CD4-positive, alpha-beta T cell treated with Interleukin-6 for 4 hours (primary cell): ENCODE data around the gene PROB1.
"Not testable (repeated sequence)": the region's sequence is repeated elsewhere in the genome, so short reads cannot be mapped to it uniquely, and the experiment has no call there.

Experiments used
- DNase-seq: peaks from one replicate; pipeline ENCODE4 v3.0.0-alpha.2; 2020; ENCODE audit warnings: mixed read lengths

PROB1 gene

GRCh38 chr5:139394654-139395566, at the start of gene PROB1:
PROB1 (minus strand) TSS chr5:139395104; CDS start chr5:139395081, 23 bp downstream.
- DNase-seq, result no peak

- peak; percentile 57 for DNase-seq
Observed at GRCh38 chr5:139443831-139444453, 49.0 kb upstream of the PROB1 start.

DNA sequence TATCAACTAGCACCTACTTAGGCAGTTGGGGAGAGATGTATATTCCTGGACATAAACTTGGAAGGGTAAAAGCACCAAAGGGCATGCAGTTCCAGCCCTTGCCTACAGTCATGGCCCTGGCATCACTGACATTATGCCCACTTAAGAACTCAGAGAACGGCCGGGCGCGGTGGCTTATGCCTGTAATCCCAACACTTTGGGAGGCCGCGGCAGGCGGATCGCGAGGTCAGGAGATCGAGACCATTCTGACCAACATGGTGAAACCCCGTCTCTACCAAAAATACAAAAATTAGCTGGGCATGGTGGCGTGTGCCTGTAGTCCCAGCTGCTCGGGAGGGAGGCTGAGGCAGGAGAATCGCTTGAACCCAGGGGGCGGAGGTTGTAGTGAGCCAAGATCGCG, 45.5 kb upstream of the PROB1 start:
- DNase-seq, result not testable (repeated sequence)

DNA sequence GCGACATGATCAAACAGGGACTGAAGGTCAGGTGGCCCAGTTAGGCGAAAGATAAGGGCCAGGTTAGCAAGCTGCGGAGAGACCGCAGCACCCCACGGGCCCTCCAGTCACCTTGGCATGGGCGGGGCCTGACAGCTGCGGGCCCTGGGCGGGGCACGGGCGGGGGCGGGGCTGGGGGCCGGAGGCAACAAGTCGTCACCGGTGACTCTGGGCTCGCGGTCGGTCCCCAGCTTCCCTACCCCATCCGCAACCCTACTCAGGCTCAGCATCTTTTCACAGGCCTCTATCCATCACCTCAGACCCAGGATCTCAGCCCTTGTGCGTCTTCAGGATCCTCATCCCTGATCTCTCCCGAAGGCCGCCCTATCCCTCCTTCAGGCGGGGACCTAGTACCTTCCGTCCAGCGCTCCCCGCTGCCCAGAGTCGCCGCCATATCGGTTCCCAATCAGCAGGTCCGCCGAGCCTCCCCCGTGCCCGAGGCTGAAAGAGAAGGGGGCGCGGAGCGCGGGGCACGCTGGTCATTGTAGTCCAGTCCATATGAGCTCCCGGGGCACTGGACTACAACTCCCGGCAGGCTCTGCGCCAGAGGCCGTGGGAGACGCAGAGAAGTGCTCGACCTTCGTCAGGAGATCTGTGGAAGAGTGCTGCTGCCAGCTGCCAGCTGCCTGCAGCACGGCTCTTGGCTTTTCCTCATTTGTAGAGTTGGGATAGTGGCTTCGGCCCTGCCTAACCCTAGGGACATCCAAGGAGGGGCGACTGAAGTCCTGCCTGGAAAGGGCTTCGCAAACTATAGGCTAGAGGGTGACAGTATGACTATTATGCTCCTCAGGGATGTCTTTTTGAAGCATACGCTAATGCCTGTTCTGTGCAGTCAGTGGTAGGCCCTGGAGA, 44.4 kb upstream of the PROB1 start, which contains the start of gene DNAJC18:
Gene DNAJC18, minus strand, starts transcription at position 513 of the 891 bp plus-strand sequence. Its CDS starts 80 bp downstream, at position 433.
- peak; percentile 94 for DNase-seq

DNA sequence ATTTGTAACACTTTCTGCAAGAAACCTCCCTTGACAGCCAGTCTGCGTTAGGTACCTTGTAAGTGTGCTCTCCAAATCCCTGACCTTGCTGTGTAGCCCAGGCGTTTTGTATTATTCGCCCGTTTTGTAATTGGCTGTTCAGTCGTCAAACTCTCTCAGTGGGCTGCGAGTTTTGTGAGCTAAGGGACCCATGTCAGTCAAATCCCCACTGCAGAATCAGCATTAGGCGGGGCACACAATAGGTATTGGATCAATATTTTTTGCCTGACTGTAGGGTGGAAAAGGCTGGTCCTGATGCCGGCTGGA, 43.8 kb upstream of the PROB1 start:
- DNase-seq, result no peak

DNA sequence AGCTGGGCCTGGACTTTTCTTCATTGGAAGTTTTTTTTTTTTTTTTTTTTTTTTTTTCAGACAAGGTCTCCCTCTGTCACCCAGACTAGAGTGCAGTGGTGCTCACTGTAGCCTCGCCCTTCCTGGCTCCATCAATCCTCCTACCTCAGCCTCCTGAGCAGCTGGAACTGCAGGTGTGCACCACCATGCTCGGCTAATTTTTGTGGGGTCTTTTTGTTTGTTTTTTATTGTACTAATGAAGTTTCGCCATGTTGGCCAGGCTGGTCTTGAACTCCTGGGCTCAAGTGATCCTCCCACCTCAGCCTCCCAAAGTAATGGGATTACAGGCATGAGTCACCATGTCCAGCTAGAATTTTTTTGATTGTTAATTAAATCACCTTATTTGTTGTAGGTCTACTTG, 40.8 kb upstream of the PROB1 start:
- no peak for DNase-seq

GRCh38 chr5:139431706-139432105, 36.8 kb upstream of the PROB1 start:
- no peak for DNase-seq

DNA sequence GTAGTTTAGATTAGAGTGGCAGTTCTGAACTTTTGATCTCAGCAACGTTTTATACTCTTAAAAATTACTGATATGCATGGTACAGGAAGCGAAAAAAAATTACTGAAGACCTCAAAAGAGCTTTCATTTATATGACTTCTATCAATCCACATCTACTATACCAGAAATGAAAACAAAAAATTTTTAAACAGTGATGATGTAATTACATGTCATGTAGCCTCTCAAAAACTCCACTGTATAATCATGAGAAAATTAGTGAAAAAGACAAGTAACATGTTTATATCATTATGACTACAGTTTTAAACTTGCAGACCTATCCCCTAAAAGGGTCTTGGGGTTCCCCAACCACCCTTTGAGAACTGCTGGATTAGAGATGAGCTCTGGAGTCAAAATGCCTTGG, 35.1 kb upstream of the PROB1 start:
- DNase-seq, result no peak

GRCh38 chr5:139426203-139426885, 31.4 kb upstream of the PROB1 start:
- no peak for DNase-seq

DNA sequence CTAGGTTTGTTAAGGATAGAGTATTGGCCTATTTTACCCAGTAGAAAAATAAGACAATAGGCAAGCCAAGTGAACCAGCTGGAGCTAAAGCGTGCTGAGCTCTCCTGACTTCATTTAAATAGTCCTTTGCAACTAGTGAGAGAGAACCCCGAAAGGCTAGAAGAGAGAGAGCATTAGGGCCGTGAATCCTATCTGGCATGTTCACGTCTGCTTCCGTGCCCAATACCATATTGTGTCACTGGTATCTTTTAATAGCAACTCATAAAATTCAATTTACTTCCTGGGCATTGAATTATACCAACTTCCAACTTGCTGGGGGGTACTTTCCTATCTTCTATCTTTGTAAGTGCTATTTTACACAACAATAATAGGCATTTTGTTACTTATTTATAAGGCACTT, 30.6 kb upstream of the PROB1 start:
- no peak for DNase-seq

DNA sequence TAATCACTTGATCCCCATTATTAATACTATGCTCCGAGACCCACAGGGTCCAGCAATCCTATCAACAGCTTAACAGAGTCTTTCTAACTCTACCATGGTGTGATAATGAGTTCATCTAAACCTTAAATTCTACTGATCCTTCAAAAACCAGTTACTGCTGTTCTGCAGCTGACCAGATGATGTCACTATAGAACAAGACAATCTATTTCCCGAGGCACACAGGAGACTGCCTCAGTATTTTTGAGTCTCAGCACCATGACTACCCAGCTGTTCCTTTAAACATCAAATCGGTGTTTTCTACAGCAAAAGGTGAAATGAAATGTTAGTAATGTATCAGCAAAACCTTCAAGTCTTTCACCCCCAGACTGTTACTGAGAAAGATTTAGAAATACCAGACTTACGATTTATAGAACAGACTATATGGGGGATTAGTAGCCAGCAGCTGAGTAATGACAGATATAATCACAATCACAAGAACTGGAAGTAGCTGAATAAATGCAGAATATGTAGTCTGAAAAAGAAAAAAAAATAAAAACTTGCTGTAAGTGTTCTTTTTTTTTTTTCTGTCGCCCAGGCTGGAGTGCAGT, 27.5 kb upstream of the PROB1 start:
- DNase-seq, result peak; percentile 66

DNA sequence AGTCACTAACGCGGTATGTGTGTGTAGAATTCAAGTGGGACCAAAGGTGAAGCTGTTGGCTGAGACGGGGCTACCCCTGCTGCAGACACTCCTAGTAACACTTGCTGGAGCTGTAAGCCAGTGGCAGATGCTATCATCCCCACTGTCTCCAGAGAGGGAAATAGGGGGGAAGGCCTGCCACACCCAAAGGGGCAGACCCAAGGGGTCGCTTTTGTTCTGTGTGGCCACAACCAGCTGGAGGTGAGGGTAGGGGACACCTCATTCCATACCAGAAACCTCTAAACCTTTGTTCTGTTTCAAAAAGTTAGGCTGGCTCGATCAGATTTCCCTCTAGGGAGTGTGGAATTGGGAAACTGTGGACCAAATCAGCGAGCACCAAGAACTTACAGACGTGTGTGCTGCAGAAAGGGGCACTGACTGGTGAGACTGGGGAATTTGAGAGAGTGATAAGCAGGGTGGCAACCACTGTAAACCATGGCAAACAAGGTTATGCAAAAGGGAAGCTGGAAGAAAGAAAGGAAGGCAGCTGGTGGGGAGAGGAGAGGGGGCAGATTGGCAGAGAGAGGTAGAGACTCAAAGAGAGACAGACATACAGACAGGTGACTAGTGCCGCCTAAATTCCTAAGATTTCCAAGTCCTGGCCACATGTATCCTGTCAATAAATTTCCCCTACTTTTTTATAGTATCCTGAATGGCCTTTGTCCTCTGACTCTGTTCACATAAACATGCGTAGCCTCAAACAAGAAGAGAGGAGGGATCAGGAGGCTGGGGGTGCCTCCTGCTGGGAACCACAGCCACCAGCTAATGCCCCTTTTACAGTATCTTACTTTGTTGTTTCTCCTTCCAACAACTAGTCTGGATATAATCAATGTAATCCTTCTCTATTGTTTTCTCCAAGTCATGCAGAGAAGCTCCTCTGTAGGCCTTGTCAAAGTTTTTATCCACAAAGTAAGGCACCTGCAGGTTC, 24.6 kb upstream of the PROB1 start:
- DNase-seq, result no peak

DNA sequence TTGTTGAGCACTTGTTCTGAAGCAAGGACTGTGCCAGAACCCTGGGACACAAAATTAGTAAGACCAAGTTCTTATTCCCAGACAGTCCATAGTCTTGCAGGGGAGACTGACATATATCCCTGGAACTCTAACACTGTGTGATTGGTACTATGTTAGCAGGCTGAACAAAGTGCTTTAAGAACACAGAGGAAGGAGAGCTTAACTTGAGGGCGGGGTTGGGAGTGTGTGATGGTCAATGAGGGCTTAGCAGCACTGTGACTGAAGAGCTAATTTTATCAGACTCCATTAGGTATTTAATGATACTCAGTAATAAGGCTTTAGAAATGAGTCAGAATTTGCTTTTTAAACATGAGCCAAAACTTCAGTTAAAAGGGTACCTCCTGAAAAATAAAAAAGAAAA, 23.9 kb upstream of the PROB1 start:
- DNase-seq, result no peak

GRCh38 chr5:139417214-139417613, 22.3 kb upstream of the PROB1 start:
- no peak for DNase-seq

DNA sequence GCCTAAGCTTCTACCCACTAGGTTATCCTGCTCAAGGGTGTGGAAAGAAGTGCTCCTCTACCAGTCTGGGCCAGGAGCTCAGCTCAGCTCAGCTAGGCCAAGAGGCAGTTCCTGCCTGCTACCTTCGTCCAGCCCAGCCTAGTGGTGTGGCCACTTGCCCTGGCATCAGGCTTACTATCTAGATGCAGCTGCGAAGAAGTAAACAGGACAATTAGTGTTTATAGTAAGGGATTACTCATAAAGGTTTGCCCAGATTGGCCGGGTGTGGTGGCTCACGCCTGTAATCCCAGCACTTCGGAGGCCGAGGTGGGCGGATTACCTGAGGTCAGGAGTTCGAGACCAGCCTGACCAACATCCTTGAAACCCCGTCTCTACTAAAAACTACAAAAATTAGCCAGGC, 21.7 kb upstream of the PROB1 start:
- no peak for DNase-seq

DNA sequence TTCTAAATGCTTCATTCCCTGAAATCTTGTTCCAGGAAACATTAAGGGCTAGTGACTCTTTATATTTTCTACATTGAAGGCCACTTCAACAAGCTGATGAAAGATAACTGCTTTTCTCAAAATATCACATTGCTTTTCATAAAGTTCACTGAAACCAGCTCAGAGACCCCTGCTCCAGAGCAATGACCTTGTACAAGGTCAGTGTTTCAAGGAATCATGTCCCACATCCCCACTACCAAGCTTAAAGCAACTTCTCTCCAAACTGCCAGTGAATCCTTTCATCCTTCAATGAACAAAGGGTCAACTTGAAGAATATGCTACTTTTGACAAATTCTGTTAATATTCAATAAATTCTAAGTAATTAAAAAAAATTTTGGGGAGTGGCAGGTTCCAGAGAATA, 21.0 kb upstream of the PROB1 start:
- no peak for DNase-seq

DNA sequence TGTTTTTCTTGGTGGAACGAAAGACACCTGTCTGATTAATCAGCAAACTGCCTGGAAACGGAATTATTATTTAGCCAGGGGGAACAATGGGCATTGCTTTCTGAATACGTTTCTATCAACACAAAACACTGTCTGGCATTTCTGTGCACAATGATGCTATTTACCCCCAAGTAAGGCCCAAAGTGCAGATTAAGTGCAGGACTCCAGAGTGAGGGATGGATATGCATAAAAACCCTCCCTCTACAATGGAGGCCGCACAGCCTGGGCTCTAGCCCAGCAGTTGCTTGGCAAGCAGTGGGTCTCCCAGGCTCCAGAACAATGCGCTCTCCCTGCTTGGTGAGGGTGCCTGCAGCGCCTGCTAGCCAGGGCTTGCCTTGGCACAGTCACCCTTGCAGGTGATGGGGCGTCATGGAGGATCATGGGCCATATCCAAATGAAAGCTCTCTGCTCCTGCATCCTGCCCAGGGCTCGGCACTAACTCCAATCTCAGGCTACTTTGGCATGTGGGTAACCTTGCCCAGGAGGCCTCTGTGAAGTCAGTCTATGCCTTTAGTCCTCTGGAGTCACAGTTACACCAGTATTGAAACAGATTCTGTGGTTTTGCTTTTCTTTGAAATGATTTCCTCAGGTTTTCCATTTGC, 20.4 kb upstream of the PROB1 start:
- DNase-seq, result no peak

DNA sequence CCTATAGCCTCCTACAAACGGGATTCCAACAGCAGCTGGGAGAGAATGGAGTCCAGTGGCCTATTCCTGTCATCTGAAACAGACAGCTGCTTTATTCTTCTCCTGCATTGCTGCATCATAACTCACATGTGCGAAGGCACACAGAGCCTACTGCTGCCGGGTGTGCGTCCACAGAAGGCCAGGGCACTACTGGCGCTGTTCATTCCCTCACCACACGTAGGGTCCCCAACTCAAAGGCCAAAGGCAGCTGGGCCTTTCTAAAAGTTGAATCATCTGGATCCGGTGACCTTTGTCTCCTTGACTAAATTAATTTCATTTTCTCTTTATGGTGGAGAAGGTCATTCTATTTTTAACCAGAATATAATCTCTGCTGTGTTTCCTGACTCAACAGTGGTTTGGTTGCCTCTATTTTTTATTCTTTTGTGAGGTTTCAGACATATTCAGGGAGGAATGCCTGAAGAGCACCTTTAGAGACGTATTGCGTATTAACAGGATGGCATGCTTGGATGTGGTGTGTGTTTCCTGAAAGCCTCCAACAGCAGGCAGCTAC, 19.8 kb upstream of the PROB1 start:
- DNase-seq, result no peak

DNA sequence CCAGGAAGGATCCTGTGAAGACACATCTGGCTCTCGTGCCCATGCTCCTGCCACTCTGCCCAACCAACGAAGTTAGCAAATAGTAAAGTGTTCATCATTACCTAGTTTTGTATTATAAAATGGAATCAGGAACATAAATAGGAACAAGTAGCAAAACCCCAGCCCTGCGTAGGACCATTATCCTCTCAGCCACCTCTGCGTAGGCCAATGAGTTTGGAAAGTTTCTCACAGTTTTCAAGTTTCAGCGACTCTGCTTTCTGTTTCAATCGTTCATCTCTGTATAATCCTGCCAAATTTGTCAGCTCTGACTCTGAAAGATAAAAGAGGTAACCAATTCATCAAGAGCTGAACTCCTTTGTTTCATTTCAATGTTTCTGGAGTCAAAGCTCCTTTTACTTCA, 19.1 kb upstream of the PROB1 start:
- DNase-seq, result no peak

GRCh38 chr5:139413153-139413552, 18.2 kb upstream of the PROB1 start:
- DNase-seq, result no peak
